Measurements from ENCODE around the gene PPIL4. TPM values are rescaled to one million over a fixed set of nuclear protein-coding genes. Genes with fewer than 3 reads are reported as not detected.

Gene PPIL4
- total and polyA plus RNA-seq, 2 donors (not counting 3 experiments of a cell fraction or from before 2014, with no cell fraction given), result 2.2 to 27.8 TPM

- no TSS peak for BruUV-seq (replicated peaks)
- POLR2A ChIA-PET, result no interaction called here
- no peak for DNase-seq (ENCODE audit: low read depth, low spot score)
- no peak for TF ChIP-seq EZH2 (IDR thresholded peaks at IDR 0.05; ENCODE audit: borderline replicate concordance, low read depth, low read length, severe bottlenecking)
- H3K9ac ChIP-seq (replicated peaks; ENCODE audit: extremely low read depth, insufficient read depth, low read length), result no peak overlapping the region
- H3K9me3 ChIP-seq (replicated peaks; ENCODE audit: control insufficient read depth, insufficient read depth, low read length), result no peaks in the 10 kb centered on the region
- CTCF ChIA-PET, result interaction anchor here (1.1 to 2.3 kb wide), 3 partner anchors 14 to 33 kb away, joined by 3 to 6 read pairs (median 3); no protein-coding TSS in a partner anchor
- FAIRE-seq, result no peak
- H3K9me1 ChIP-seq (replicated peaks; ENCODE audit: control insufficient read depth, extremely low read depth, insufficient read depth, low read length), result no peaks in the 10 kb centered on the region
- H3K4me3 ChIP-seq (replicated peaks in 1 of 3; ENCODE audit: insufficient read depth in 1 of 3, low read depth in 1 of 3, low read length in 3 of 3), result no peak overlapping the region
- no peaks in the 10 kb centered on the region for H4K20me1 ChIP-seq (replicated peaks; ENCODE audit: control insufficient read depth, extremely low read depth, insufficient read depth, low read length)
- peaks cover 9 to 10% of the 10 kb centered on the region in 2 experiments for H3K36me3 ChIP-seq (ENCODE audit: control insufficient read depth in 2 of 2, extremely low read depth in 1 of 2, insufficient read depth in 2 of 2, low read length in 2 of 2)
- H2AFZ ChIP-seq (ENCODE audit: low read depth, low read length), result no peak overlapping the region
- H3K79me2 ChIP-seq (ENCODE audit: control insufficient read depth, insufficient read depth, low read length), result no peaks in the 10 kb centered on the region
- no peaks in the 10 kb centered on the region for H3K27me3 ChIP-seq (ENCODE audit: control insufficient read depth in 2 of 2, insufficient read depth in 2 of 2, low read length in 2 of 2)
- dilution Hi-C loops (cut with MboI; ENCODE audit: extremely low pct_ligation_motif_present, low sequenced_read_pairs) (no loop called here), intact Hi-C loops (cut with micrococcal nuclease) (no loop called here)
- H3K4me2 ChIP-seq (ENCODE audit: insufficient read depth, low read length), result no peak overlapping the region
- no peak overlapping the region for H3K27ac ChIP-seq (ENCODE audit: insufficient read depth, low read depth, low read length)
- no peaks in the 10 kb centered on the region for H3K4me1 ChIP-seq (ENCODE audit: control insufficient read depth, extremely low read depth, insufficient read depth, low read length)
These were observed 47.6 kb upstream of the PPIL4 start for GRCh38 chr6:149593408-149593807.

- Histone ChIP-seq H3K4me3 (replicated peaks in 1 of 3; ENCODE audit: insufficient read depth in 1 of 3, low read depth in 1 of 3, low read length in 3 of 3) (no peak overlapping the region), H3K9ac (replicated peaks; ENCODE audit: extremely low read depth, insufficient read depth, low read length) (no peak overlapping the region), H3K27ac (ENCODE audit: insufficient read depth, low read depth, low read length) (no peak overlapping the region), H3K36me3 (ENCODE audit: control insufficient read depth in 2 of 2, extremely low read depth in 1 of 2, insufficient read depth in 2 of 2, low read length in 2 of 2) (peaks cover 9 to 10% of the 10 kb centered on the region in 2 experiments), H3K9me1 (replicated peaks; ENCODE audit: control insufficient read depth, extremely low read depth, insufficient read depth, low read length) (no peaks in the 10 kb centered on the region), H2AFZ (ENCODE audit: low read depth, low read length) (no peak overlapping the region), H3K9me3 (replicated peaks; ENCODE audit: control insufficient read depth, insufficient read depth, low read length) (no peaks in the 10 kb centered on the region), H3K27me3 (ENCODE audit: control insufficient read depth in 2 of 2, insufficient read depth in 2 of 2, low read length in 2 of 2) (no peaks in the 10 kb centered on the region), H4K20me1 (replicated peaks; ENCODE audit: control insufficient read depth, extremely low read depth, insufficient read depth, low read length) (no peaks in the 10 kb centered on the region), H3K4me1 (ENCODE audit: control insufficient read depth, extremely low read depth, insufficient read depth, low read length) (no peaks in the 10 kb centered on the region), H3K4me2 (ENCODE audit: insufficient read depth, low read length) (no peak overlapping the region), H3K79me2 (ENCODE audit: control insufficient read depth, insufficient read depth, low read length) (no peaks in the 10 kb centered on the region)
- FAIRE-seq, result no peak
- TF ChIP-seq, protein P1, sequence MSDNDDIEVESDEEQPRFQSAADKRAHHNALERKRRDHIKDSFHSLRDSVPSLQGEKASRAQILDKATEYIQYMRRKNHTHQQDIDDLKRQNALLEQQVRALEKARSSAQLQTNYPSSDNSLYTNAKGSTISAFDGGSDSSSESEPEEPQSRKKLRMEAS (IDR thresholded peaks at IDR 0.05; ENCODE audit: insufficient read depth, insufficient read length), result no peak
- no peak for TF ChIP-seq POLR2AphosphoS5 (IDR thresholded peaks at IDR 0.05; ENCODE audit: insufficient read depth, low read depth, low read length)
- no peak for TF ChIP-seq POLR2A (IDR thresholded peaks at IDR 0.05; ENCODE audit: low read depth, low read length)
- TF ChIP-seq JUN (IDR thresholded peaks at IDR 0.05; ENCODE audit: borderline replicate concordance, insufficient read depth, insufficient read length, low read depth), result no peak
- TF ChIP-seq GATA2 (IDR thresholded peaks at IDR 0.05; ENCODE audit: insufficient read depth, insufficient read length, low read depth, low read length), result no peak
- CTCF ChIA-PET, result no interaction called here
- POLR2A ChIA-PET, result no interaction called here
- no TSS peak for BruUV-seq (replicated peaks)
- dilution Hi-C loops (cut with MboI; ENCODE audit: extremely low pct_ligation_motif_present, low sequenced_read_pairs), result no loop called here
- DNase-seq (ENCODE audit: low read depth, low spot score), result no peak
- intact Hi-C loops (cut with micrococcal nuclease), result no loop called here
These were observed 47.1 kb upstream of the PPIL4 start for GRCh38 chr6:149592983-149593382.
